BE2C (cell line): Measurements from ENCODE around the gene ZNF716.

Source experiments
- DNase-seq: peaks from one replicate; pipeline ENCODE4 v3.0.0-alpha.2; 2020
- H3K27me3 ChIP-seq: fragments of 250-450 bp; sonication (Bioruptor Pico); 2 replicates; pipeline ENCODE4 v1.5.1; 2020; ENCODE audit warnings: mild to moderate bottlenecking
- H3K36me3 ChIP-seq: fragments of 250-450 bp; sonication (Bioruptor Pico); 2 replicates; pipeline ENCODE4 v1.5.1; 2020; ENCODE audit warnings: mild to moderate bottlenecking
- H3K4me1 ChIP-seq: fragments of 250-450 bp; sonication (Bioruptor Pico); 2 replicates; pipeline ENCODE4 v1.5.1; 2020
- H3K4me3 ChIP-seq: 2 replicates; pipeline ENCODE4 v1.5.1; 2011; ENCODE audit warnings: low read depth, low read length
- H3K9me3 ChIP-seq: fragments of 250-450 bp; sonication (Bioruptor Pico); 2 replicates; pipeline ENCODE4 v1.5.1; 2020
- CTCF ChIP-seq: IDR thresholded peaks from 2 replicates; pipeline ENCODE4 v1.5.1; 2012; ENCODE audit warnings: mild to moderate bottlenecking, low read depth, low read length

ZNF716 gene

GRCh38 chr7:57407125-57407524 is 42.9 kb upstream of the ZNF716 start:
- Histone ChIP-seq H3K9me3 (no peaks in the 10 kb centered on the region), H3K4me1 (no peaks in the 10 kb centered on the region), H3K4me3 (no peak overlapping the region), H3K27me3 (no peaks in the 10 kb centered on the region), H3K36me3 (no peaks in the 10 kb centered on the region)
- TF ChIP-seq CTCF, result no peak
- DNase-seq, result no peak

DNA sequence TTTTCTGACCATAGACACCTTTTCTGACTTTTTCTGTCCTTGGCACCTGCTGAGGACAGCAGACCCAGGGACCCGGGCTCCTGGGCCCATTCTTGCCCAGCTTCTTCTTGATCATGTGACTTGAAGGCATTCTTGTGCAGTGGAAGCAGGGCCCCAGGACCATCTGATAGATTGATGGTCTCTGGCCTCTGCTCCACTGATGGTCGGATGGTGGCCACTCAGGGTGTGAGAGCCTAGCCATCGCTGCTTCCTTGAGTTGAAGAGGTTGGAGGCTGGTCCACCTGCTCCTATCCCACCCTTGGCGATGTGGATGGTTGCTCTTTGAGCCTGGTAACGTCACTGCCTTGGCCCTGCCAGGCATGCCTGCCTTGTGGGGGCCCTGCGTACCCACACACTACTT is 37.8 kb upstream of the ZNF716 start:
- no peaks in the 10 kb centered on the region for H3K4me1 ChIP-seq
- DNase-seq, result no peak
- no peak for TF ChIP-seq CTCF
- no peak overlapping the region for H3K4me3 ChIP-seq
- H3K9me3 ChIP-seq, result peaks cover 7% of the 10 kb centered on the region
- H3K27me3 ChIP-seq, result no peaks in the 10 kb centered on the region
- H3K36me3 ChIP-seq, result no peaks in the 10 kb centered on the region

GRCh38 chr7:57412618-57413017 is 37.4 kb upstream of the ZNF716 start:
- H3K4me1 ChIP-seq, result no peaks in the 10 kb centered on the region
- H3K9me3 ChIP-seq, result peaks cover 8% of the 10 kb centered on the region
- H3K27me3 ChIP-seq, result no peaks in the 10 kb centered on the region
- no peak for TF ChIP-seq CTCF
- no peak overlapping the region for H3K4me3 ChIP-seq
- no peak for DNase-seq
- no peaks in the 10 kb centered on the region for H3K36me3 ChIP-seq

DNA sequence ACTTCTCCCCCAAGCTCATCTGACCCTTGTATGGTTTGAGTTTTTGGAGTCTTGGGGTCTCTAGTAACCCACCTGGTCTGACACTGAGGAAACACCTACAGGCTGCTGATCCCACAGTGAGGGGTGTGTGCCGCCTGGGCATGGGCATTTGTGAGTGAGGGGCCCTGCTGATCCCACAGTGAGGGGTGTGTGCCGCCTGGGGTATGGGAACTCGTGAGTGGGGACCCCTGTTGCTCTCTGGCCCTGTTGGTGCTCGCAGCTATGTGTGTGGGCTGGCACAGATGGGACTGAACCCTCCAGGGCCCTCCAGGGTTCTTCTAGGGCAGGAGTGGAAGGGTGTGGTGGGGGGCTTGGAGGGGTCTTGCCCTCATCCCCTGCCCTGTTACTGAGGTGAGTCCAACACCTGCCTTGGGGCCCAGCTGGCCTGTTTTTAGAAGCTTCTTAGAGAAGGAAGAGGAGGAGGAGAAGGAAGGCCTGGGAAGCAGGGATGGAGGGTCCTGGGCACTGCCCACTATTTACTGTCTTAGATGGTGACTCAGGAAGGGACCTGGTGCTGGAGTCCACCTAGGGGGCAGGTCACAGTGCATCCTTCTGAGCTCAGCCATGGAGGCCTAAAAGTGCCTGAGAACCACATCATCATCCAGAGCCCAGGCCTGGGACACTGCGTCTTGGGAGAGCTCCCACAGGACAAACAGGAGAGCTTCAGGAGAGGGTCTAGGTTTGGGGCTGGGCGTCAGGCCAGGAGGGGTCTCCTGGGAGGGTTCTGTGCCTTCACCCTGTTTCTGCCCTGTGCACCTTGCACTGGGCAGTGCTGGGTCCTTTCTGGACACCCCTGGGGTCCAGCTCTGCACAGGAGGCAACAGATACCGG is 36.2 kb upstream of the ZNF716 start:
- H3K4me3 ChIP-seq, result no peak overlapping the region
- no peaks in the 10 kb centered on the region for H3K27me3 ChIP-seq
- no peaks in the 10 kb centered on the region for H3K4me1 ChIP-seq
- H3K36me3 ChIP-seq, result no peaks in the 10 kb centered on the region
- peaks cover 11% of the 10 kb centered on the region for H3K9me3 ChIP-seq
- no peak for DNase-seq
- no peak for TF ChIP-seq CTCF

GRCh38 chr7:57414415-57414814 is 35.6 kb upstream of the ZNF716 start:
- DNase-seq, result no peak
- TF ChIP-seq CTCF, result no peak
- H3K9me3 ChIP-seq, result peaks cover 11% of the 10 kb centered on the region

GRCh38 chr7:57414852-57415251 is 35.1 kb upstream of the ZNF716 start:
- Histone ChIP-seq H3K27me3 (no peaks in the 10 kb centered on the region), H3K9me3 (peaks cover 11% of the 10 kb centered on the region), H3K4me3 (no peak overlapping the region), H3K36me3 (no peaks in the 10 kb centered on the region), H3K4me1 (no peaks in the 10 kb centered on the region)
- TF ChIP-seq CTCF, result no peak
- DNase-seq, result no peak

More at GRCh38 chr7:57414415-57414814, 35.6 kb upstream of the ZNF716 start:
- Histone ChIP-seq H3K27me3 (no peaks in the 10 kb centered on the region), H3K4me3 (no peak overlapping the region), H3K4me1 (no peaks in the 10 kb centered on the region), H3K36me3 (no peaks in the 10 kb centered on the region)
